Fibroblast of skin of back (primary cell): ENCODE data around the gene USP15.
"Not testable (repeated sequence)": the region's sequence is repeated elsewhere in the genome, so short reads cannot be mapped to it uniquely, and the experiment has no call there.

Source experiments
- DNase-seq: peaks from one replicate; pipeline ENCODE4 v3.0.0-alpha.2; 2013

Gene USP15

DNA sequence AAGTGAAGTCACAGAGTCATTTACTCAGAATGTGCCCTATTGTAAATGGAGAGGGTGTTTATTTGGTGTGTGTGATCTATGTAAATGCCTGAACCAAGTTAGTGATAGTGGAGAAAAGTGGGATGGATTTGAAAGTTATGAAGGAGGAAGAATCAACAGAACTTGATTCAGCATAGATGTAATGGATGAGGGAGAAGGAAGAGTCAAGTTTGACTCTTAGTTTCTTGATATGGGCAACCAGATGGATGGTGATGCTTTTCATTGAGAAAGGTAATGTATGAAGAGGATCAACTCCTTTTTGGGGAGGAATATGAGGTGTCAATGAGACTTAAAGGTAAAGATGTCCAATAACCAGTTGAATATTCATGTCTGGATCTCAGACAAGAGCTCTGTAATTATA lies 199.8 kb downstream of the USP15 start:
- DNase-seq, result no peak

DNA sequence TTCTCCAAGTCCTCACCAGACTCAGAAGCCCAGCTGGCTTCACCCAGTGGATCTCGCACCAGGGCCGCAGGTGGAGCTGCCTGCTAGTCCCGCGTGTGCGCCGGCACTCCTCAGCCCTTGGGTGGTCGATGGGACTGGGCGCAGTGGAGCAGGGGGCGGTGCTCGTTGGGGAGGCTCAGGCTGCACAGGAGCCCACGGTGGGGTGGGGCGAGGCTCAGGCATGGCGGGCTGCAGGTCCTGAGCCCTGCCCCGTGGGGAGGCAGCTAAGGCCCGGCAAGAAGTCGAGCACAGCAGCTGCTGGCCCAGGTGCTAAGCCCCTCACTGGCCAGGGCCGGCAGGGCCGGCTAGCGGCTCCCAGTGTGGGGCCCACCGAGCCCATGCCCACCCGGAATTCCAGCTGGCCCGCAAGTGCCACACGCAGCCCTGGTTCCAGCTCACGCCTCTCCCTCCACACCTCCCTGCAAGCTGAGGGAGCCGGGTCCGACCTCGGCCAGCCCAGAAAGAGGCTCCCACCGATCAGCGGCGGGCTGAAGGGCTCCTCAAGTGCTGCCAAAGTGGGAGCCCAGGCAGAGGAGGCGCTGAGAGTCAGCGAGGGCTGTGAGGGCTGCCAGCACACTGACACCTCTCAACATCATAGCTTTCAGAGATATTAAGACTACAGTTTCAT lies 201.1 kb downstream of the USP15 start:
- not testable (repeated sequence) for DNase-seq

DNA sequence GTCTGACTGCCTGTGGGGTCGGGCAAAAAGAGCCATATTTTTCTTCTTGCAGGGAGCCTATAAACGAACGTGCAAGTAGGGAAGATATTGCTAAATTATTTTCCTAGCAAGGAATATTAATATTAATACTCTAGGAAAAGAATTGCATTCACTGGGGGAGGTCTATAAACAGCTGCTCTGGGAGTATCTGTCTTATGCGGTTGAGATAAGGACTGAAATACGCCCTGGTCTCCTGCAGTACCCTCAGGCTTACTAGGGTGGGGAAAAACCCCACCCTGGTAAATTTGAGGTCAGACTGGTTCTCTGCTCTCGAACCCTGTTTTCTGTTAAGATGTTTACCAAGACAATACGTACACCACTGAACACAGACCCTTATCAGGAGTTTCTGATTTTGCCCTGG lies 203.0 kb downstream of the USP15 start:
- DNase-seq, result not testable (repeated sequence)
